NCI-H1092 (cell line): Measurements from ENCODE around the gene PLAC1.
A peak's percentile ranks its signal among the peaks of the same experiment; 100 is the strongest.

Experiments
- DNase-seq: peaks from one replicate; lab custom pipeline; 2025; lab: John Stamatoyannopoulos, UW

The PLAC1 gene

DNA sequence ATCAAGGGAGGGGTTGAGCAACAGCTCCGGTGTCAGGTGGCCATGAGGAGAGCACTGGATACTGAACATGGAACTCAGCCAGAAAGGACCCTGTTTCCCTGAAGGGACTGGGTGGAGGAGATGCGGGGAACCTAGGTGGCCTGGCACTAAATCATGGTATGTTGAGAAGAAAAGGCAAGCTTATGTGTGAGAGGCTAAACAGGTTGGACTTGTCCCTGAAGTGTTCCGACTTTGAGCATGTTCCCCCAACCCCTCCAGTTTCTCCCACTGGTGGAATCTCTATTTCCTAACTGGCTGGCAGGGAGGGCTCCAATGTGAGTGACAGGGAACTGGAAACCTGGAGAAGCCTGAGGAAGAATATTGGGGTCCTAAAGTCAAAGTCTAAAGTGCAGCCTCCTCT is 69.5 kb downstream of the PLAC1 start:
- no peak for DNase-seq

DNA sequence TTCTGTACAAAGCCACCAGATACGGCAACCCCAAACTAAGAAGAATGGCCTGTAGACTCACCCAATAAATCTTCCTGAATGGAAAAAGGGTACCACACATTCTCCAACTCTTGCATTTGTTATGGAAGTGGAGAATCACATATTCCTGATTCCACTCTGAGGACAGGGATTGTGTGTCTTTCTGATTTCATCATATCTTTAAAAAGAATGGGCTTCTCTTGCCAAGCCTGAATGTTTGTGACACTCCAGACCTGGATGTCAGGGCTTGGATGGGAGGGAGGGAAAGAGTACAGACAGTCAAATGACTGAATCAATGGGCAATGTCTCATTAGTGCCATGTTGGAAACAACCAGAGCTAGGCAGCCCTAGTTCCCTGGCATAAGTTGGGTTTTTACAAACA is 77.4 kb downstream of the PLAC1 start:
- no peak for DNase-seq

DNA sequence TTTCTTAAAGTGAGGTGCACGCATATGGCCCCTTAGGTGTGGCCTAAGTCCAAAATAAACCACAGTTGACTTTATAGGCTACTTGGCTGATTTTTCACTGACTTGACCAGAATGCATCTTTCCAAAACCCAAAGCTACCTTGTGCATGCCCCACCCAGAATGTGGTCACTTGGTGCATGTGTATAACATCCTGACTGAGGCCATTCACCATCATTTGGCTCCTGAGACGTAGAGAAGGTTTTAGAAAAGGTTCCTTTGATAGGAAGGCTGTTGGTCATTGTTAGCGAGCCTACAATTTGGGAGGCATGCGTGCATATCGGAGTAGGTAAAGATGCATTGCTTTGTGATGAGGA is 84.6 kb downstream of the PLAC1 start:
- DNase-seq = no peak

DNA sequence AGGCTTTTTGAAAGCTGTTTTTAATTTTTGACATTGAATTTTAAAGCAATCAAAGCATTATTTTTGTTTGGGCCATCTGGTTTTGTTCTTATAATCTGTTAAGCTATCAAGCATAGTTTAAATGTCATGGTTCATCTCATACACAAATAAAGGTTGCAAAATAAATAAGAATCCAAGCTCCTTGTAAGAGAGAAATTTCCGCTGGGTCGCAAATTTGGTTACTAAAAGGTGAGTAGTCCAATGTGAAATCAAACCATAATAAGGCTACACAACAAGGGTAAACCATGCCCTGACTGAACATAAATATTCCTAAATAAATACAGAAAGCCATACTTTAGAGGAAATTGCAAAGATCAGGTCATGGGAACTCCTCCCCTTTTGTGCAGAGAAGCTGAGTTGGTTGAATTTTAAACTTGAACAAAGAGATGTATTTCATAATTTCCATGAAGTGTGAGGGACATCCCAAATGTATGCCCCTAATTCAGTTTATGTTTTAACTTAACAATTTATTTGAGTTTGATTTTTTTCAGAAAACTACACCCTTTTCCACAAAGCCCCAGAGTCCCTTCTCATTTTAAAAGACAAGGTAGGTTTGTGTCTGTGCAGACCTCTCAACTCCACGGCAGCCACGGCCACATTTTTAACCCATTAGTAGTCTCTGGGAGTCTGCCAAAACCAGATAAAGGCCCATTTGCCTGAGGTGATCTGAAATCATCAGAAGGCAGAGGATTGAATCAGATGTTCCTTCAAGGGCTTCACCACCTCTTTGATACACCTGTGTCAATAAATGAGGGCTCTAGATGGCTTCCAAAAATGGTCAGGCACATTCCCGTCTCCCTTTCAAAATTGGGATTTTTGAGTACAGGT is 85.2 kb downstream of the PLAC1 start:
- DNase-seq = no peak

DNA sequence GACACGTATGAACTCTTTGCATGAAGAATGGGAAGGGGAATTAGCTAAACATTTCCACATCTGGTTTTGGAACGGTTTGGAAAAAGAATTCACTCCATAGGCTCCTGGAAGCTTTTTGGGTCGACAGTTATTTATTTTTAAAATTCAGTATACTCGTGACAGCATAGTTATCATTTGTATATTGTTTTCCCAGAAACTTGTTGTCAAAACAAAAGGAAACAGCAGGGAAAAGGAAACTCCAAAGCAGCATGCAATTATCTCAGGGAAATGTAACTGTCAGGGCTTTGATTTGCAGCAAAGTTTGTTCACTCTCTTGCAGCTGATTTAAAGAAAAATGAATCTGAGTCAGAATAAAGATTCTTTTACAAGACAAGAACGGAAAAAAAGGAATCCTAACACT is 86.5 kb downstream of the PLAC1 start:
- DNase-seq = no peak

DNA sequence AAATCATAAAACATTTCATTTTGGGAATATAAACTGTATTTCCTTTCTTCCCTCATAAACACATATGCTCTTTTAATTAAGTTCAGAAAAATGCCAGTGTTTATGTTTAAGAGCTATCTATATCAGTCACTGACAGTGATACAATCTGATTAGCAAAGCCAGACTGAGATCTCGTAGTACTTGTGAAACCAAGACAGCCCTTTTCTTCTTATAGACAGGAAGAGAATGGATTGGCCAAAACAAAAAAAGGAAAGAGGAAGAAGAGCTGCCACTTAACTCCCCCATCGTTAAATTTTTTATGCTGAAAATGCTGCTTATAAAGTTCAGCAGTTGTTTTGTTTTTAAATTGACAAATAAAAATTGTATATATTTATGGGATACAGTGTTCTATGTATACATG is 87.4 kb downstream of the PLAC1 start:
- DNase-seq = no peak

DNA sequence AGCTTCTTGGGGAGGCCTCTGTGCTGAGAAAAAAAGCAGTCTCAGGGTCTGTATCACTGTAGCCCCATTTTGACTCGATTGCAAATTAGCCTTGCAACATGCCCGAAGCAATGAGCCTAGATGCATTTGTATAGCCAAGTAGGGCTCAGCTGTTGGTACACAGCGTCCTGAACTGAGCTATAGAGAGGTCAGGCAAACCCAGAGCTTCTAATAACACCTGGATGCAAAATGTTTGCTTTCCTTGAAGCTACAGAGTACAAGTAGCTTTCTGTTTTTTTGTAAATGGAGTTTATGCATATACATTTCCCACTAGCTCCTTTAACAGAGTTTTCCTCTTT is 87.8 kb downstream of the PLAC1 start:
- no peak for DNase-seq

DNA sequence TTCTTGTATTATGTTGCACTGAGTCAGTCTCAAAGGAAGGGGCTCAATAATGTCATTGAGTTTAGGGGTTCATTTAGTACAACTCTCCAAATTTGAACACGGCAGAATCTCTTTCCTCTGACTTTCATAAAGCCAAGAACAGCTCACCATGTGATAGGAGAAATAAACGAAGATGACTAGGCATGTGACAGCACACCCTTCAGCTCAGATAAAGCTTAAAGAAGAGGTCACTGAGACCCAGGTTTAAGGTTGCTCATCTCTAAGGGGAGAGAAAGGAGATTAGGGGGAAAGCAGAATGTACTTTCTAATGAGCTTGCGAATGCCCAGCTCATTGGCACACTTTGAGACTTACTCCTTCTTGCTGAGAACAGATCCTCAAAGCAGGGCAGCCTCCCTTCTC is 89.0 kb downstream of the PLAC1 start:
- DNase-seq = no peak

DNA sequence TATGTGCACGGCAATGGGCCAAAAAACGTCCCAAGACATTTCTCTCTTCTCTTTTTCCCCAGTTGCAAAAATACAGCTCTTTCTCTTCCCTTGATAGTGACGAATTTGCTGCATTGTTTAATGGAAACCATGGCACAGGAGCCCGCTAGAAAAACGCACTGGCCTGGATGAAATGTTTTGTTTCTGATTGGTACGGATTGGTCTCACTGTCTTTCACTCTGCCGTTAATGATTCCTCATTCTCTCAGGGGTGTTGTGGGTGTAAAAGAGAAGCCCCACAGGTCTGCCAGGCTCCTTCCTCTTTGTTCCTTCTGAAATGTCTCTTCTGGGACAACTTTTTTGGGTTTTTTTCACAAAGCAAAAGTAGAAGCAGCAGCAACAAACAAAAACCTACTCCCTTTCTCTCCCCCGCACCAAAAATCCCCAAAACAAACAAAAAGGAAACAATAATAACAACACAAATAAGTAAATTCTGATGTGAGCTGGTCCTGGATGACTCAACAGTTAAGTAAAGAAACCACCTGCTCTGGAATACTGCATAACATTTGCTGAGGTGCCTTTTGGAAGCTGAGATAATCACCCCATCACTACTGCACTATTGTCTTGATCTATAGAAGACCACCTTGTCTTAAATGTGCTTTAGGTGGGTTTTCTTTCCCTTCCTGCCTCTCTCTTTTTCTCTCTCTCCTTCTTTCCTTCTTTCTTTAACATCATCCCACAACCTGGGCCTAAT is 89.8 kb downstream of the PLAC1 start:
- no peak for DNase-seq

DNA sequence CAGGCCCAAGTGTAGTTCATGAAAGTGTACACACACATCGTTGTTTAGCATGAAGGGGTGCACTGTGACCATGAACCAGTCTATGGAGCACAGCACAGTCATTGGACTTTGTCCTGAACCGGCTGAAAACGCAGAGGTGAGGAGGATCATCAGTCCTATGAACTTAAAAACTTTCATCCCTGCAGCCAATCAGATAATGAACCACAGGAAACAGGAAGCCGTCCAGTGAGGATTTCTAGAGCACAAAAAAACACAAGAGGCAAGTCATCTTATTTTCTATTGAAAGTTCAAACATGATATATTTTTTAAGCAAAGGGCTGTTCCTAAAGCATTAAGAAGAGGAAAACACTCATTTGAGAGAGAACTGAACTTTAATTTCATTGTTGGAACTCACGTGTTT is 91.8 kb downstream of the PLAC1 start:
- no peak for DNase-seq

DNA sequence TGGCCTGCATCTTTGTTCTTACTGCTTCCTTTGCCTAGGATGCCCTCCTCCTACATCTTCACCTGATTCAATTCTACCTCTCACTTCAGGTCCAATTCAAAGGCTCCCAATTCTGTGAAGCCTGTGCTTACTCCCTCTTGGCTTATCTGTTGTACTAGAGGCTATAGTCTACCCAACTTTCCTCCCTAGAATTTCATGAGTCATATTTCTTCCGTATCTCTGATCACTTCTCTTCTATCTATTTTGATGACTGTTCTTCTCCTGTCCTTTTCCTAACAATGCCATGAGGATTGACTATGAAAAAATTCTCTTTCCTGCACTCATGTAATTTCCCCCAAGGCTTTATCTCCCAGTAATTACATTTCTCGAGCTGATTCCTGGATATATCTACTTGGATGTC is 96.3 kb downstream of the PLAC1 start:
- no peak for DNase-seq

DNA sequence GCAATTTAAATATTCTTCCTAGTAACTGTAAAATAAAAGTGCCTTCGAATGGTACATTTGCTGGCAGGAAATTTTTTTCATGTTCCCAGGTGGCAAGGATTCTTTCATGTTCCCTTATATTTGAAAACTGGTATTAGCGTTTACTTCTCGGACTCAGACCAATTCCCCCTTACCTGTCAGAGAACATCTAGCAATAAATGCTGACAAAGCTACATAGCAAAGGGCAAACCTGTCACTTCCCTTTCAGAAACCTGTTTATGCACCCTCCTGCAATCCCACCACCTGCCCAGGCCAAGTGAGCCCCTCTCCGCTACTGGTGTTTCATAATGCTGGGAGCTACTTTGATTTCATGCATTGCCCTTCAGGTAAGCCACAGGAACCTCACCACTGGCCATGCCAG is 100.1 kb downstream of the PLAC1 start:
- no peak for DNase-seq

DNA sequence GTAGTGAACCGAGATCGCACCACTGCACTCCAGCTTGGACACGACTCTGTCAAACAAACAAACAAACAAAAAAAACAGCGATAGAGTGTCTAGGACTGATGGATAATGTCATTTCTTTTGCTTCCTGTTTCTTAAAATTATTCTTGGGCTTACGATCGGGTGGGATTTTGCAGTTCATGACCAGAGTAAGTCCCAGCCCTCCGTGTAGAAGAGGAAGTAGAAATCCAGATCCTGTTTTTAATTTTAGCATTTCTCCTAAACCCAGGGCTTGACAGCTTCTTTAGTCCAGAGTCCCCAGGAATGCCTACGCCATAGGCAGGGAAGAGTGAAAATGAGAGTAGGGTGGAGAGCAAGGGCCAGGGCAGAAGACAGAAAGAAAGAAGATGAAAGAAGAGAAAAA is 104.0 kb downstream of the PLAC1 start:
- no peak for DNase-seq

DNA sequence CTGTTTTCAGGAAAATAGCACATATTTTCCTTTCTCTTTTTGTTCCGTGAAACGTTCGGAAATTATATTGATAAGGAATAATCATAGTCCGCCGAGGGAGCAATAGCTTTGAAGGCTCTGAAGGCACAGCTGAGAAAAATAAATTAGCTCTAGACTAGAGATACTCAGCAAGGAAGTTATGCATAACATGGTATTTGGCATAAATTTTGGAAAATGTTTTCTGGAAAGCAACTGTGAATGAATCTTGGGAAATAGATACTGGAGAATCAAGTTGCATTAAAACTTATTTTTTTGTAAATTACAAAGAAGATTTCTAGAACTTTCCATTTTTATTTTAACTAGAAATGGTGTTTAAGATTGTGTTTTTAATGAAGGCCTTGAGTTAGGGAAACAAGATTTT is 105.9 kb downstream of the PLAC1 start:
- no peak for DNase-seq

DNA sequence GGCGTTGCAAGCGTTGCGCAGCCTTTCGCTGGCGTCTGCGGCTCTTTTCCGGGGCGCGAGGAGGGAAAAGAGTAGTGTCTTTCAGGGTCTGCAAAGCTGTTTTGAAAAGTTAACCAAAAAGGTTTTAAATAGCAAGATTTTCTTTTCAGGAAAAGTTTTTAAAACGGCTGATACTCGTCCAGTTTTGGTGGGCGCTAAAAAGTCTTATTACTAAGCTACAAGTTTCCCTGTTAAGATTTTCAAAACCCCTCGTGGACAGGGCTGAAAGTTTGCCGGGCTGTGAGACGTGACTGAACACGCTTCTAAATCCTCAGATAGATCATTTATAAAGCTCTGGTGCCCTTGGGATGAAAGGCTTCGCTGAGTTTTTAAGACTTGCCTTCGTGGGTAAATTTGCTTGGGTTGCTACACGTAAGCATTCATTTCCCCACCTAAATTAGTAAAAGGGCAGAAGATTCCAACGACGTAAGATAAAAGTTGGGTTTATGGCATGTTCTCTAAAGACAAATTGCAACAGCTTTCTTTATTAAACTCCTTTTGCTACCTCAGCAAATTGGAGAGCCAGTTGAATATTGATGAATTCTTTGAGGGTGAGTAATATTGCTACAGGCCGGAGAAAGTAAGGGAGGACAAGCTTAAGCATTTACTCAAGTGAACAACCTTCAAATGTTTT is 106.8 kb downstream of the PLAC1 start:
- no peak for DNase-seq

DNA sequence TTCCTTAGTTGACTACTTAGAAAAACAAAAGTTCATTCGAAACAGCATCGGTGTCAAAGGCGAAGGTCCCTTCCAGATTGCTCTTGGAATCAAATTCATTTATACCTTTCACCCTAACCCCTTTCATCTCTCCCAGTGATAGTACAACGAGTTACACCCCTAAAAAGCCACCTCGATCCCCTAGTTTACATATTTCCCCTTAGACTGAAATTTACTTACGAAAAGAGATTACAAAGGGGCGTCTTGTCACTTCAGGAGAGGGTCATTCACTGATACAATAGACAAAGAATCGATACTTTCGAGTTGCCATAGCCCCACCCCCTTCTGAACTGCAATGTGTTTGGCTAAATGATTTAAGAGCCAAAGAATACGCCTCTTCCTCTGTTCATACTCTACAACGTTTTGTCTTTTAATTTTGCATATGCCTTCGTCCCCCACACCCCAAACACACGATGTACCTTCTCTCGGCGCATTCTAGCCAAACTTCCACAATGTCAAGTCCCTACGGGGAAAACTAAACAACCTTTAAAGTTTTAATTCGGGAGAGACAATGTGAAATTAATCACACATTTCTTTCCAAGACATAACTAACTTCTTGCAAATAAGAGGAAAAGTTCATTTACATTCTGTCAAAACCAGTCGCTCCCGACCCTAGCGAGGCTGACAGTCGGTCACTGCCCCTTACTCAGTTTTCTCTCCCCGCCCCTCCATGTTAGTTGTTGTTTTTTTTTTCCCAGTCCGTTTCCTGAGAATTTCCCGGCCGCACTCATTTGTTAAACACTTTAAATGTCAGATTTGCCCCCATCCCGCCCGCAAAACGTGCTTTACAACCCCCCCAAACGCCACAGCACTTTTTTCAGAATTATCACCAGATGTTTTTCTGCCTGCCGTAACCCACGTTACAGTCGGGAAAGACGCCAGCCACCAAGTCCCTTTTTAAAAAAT is 109.7 kb downstream of the PLAC1 start:
- no peak for DNase-seq

DNA sequence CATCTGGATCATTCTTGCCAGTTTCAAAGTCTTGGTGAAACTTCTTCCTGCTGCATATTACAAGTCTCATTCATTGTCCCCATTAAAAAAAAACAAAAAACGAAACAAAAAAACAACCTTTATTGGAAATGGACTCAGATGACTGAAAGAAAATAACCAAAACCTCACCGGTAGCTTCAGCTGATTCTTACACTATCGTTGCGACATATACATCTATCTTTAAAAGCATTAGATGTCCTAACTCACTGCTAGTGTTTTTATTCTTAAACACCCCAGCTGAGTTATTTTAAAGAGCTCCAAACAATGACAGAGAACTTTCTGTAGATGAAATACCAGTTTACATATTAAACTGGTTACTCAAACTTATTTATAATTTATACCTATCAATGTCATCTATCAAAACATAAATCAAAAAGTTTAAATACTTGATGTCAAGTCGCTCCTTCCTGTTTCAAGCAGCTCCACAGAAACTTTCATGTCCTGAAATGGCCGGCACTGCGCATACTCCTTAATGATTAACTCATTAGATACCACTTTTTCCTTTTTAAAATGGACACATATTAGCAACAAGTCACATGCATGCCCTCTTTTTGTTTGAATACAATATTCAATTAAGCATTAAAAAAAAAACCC is 111.1 kb downstream of the PLAC1 start:
- no peak for DNase-seq

DNA sequence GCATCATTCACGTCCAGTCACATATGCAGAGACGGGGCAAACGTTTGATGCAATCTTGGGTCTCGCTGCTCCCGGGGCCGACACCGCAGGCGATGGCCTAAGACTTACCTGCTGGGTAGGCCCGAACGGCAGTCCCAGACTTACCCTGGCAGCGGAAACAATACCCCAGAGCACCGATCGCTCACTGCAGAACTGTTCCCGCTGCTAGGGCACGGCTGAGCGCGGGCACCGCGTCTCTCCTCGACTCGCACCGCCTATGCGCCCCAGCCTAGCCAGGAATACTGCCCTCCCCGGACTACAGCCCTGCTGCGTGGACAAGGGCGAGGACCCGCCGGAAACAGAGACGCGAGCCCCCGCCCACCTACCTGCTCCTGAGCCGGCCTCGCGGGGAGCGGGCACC is 112.1 kb downstream of the PLAC1 start:
- no peak for DNase-seq

DNA sequence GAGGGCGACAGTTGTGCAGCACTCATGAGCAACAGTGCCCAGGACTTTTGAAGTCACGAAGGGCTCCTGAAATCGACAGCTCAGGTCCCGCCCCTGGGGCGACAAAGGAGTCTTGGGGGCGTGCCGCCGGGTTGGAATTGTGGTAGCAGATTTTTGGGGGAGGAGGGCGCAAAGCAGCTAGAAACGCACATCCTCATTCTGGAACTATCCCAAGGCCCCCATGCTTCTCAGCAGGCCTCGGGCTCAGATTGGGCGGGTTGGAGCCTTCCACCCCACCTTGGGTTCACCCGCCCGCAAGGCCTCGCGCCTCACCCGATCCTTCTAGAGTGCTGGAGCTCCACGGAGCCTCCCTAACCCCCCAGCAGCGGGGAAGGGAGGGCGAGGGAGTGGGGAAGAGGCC is 112.8 kb downstream of the PLAC1 start:
- DNase-seq = no peak

DNA sequence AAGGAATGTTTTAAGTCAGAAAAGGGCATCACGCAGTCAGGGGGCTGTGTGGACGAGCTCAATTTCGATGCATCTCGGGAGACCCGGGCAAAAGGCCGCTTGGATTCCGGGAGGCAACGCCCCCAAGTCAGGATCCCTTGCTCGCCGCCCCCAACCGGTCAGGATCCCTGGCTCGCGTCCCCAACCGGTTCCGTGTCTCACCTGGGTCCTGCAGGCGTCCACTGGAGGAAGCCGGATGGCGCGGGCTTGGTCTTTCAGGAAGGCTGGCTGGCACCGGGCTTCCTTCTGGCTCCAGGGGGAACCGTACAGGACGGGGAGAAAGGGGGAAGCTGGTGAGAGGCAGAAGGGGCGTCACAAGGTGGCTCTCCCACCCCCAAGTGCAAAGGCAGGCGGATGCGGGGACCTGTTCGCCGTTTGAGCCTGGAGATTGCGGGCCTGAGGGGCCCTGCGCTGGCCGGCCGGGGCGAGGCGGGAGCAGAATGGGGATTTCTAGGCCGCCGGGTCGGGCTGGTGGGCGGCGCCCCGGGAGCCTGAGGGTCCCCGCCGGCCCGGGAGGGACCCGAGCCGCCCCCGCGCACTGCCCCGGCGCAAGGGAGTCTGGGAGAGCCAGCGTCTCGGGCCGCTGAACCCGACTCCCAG is 113.6 kb downstream of the PLAC1 start:
- peak; percentile 16 for DNase-seq

DNA sequence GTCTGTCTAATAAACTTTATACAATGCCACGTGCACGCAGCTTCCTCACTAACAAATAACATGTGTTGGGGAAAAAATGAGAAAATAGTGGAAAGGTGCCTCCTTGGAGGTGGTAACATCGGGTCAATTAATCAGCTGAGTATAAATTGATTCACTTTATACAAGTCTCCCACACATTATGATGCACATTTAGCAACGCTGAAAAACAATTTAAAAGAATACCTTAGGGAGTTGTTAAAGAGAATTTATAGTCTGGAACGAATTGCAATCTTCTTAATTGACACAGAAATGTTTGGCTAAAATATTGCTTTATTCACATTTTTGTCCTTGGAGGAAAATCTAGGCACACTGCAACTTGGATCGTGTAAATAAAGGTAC is 114.1 kb downstream of the PLAC1 start:
- no peak for DNase-seq
